Liver (tissue), 3 donors: ENCODE measurements around the gene MAP3K21.

Source experiments
- ATF3 ChIP-seq: IDR thresholded peaks from 2 replicates; pipeline ENCODE4 v1.6.1; 2016; ENCODE audit warnings: antibody characterized with exemption
- CTCF ChIP-seq: fragments of 150-350 bp; IDR thresholded peaks from 2 replicates; pipeline ENCODE4 v1.5.1; 2017; ENCODE audit warnings: improper control_type of control experiment, low read depth, low read length; ENCODE audit not compliant: missing input control
- FOXA1 ChIP-seq: IDR thresholded peaks from 2 replicates; pipeline ENCODE4 v1.6.1; 2016; ENCODE audit warnings: antibody characterized with exemption
- HNF4G ChIP-seq: IDR thresholded peaks from 2 replicates; pipeline ENCODE4 v1.6.1; 2016; ENCODE audit warnings: antibody characterized with exemption
- JUND ChIP-seq, 2 donors: IDR thresholded peaks; 2 replicates each; pipeline ENCODE4 v1.6.1; 2016; ENCODE audit warnings: antibody characterized with exemption in 2 of 2
- MAX ChIP-seq: IDR thresholded peaks from 2 replicates; pipeline ENCODE4 v1.6.1; 2016; ENCODE audit warnings: antibody characterized with exemption
- NR2F2 ChIP-seq: IDR thresholded peaks from 2 replicates; pipeline ENCODE4 v1.6.1; 2016; ENCODE audit warnings: antibody characterized with exemption
- RAD21 ChIP-seq, 2 donors: IDR thresholded peaks; 2 replicates each; pipeline ENCODE4 v1.6.1; 2016; ENCODE audit warnings: antibody characterized with exemption in 2 of 2, mild to moderate bottlenecking in 2 of 2
- REST ChIP-seq: IDR thresholded peaks from 2 replicates; pipeline ENCODE4 v1.6.1; 2016; ENCODE audit warnings: antibody characterized with exemption, mild to moderate bottlenecking
- SP1 ChIP-seq: IDR thresholded peaks from 2 replicates; pipeline ENCODE4 v1.6.1; 2018; ENCODE audit warnings: antibody characterized with exemption, mild to moderate bottlenecking
- TAF1 ChIP-seq: conservative IDR thresholded peaks from 2 replicates; pipeline ENCODE4 v1.6.1; 2016; ENCODE audit warnings: antibody characterized with exemption, mild to moderate bottlenecking
- YY1 ChIP-seq: IDR thresholded peaks from 2 replicates; pipeline ENCODE4 v1.6.1; 2016; ENCODE audit warnings: antibody characterized with exemption, mild to moderate bottlenecking
- ZBTB33 ChIP-seq: IDR thresholded peaks from 2 replicates; pipeline ENCODE4 v1.6.1; 2016; ENCODE audit warnings: antibody characterized with exemption
- donor health status: healthy.
- donor health status: healthy.

GRCh38 chr1:233379869-233380438, 52.4 kb downstream of the MAP3K21 start:
- no peak for TF ChIP-seq CTCF
- no peak for TF ChIP-seq RAD21 (IDR thresholded peaks at IDR 0.05)
- TF ChIP-seq ZBTB33: no peak
- no peak for TF ChIP-seq YY1
- TF ChIP-seq ATF3: no peak
- TF ChIP-seq JUND (IDR thresholded peaks at IDR 0.05): no peak
- TF ChIP-seq REST: no peak
- TF ChIP-seq HNF4G: no peak
- no peak for TF ChIP-seq NR2F2
- no peak for TF ChIP-seq TAF1
- TF ChIP-seq FOXA1: no peak
- TF ChIP-seq MAX: no peak
- no peak for TF ChIP-seq SP1
